ENCODE measurements around the gene STMN3. TPM values are rescaled to one million over a fixed set of nuclear protein-coding genes. Genes with fewer than 3 reads are reported as not detected.

STMN3 gene
- total and polyA plus RNA-seq, 10 of the 15 experiments (the other 5 are each of a cell fraction or from before 2014, with no cell fraction given) = 0.09 to 3.6 (median 1.4) TPM; not detected in 1

GRCh38 chr20:63698739-63699465 is 45.7 kb upstream of the STMN3 start (continued):
- TF ChIP-seq DPF2 (IDR thresholded peaks at IDR 0.05) = peak; percentile 83; the same call in 1 of the 2 replicates
- TF ChIP-seq ATF3 (IDR thresholded peaks at IDR 0.05; ENCODE audit: borderline replicate concordance, extremely low read depth, low read depth, low read length) = no peak
- TF ChIP-seq RB1 (IDR thresholded peaks at IDR 0.05; ENCODE audit: borderline replicate concordance) = no peak
- TF ChIP-seq, protein P1, sequence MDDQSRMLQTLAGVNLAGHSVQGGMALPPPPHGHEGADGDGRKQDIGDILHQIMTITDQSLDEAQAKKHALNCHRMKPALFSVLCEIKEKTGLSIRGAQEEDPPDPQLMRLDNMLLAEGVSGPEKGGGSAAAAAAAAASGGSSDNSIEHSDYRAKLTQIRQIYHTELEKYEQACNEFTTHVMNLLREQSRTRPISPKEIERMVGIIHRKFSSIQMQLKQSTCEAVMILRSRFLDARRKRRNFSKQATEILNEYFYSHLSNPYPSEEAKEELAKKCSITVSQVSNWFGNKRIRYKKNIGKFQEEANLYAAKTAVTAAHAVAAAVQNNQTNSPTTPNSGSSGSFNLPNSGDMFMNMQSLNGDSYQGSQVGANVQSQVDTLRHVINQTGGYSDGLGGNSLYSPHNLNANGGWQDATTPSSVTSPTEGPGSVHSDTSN (IDR thresholded peaks at IDR 0.05; ENCODE audit: insufficient replicate concordance, low read depth, low read length) = no peak
- TF ChIP-seq PAX8 (IDR thresholded peaks at IDR 0.05) = no peak
- no peak for TF ChIP-seq E2F8 (IDR thresholded peaks at IDR 0.05; ENCODE audit: low read depth, partially characterized antibody)
- TF ChIP-seq NRF1 (conservative IDR thresholded peaks at IDR 0.05; ENCODE audit: low read depth, low read length) = no peak
- TF ChIP-seq, protein P2, sequence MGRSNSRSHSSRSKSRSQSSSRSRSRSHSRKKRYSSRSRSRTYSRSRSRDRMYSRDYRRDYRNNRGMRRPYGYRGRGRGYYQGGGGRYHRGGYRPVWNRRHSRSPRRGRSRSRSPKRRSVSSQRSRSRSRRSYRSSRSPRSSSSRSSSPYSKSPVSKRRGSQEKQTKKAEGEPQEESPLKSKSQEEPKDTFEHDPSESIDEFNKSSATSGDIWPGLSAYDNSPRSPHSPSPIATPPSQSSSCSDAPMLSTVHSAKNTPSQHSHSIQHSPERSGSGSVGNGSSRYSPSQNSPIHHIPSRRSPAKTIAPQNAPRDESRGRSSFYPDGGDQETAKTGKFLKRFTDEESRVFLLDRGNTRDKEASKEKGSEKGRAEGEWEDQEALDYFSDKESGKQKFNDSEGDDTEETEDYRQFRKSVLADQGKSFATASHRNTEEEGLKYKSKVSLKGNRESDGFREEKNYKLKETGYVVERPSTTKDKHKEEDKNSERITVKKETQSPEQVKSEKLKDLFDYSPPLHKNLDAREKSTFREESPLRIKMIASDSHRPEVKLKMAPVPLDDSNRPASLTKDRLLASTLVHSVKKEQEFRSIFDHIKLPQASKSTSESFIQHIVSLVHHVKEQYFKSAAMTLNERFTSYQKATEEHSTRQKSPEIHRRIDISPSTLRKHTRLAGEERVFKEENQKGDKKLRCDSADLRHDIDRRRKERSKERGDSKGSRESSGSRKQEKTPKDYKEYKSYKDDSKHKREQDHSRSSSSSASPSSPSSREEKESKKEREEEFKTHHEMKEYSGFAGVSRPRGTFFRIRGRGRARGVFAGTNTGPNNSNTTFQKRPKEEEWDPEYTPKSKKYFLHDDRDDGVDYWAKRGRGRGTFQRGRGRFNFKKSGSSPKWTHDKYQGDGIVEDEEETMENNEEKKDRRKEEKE (IDR thresholded peaks at IDR 0.05) = no peak
- TF ChIP-seq, protein P3, sequence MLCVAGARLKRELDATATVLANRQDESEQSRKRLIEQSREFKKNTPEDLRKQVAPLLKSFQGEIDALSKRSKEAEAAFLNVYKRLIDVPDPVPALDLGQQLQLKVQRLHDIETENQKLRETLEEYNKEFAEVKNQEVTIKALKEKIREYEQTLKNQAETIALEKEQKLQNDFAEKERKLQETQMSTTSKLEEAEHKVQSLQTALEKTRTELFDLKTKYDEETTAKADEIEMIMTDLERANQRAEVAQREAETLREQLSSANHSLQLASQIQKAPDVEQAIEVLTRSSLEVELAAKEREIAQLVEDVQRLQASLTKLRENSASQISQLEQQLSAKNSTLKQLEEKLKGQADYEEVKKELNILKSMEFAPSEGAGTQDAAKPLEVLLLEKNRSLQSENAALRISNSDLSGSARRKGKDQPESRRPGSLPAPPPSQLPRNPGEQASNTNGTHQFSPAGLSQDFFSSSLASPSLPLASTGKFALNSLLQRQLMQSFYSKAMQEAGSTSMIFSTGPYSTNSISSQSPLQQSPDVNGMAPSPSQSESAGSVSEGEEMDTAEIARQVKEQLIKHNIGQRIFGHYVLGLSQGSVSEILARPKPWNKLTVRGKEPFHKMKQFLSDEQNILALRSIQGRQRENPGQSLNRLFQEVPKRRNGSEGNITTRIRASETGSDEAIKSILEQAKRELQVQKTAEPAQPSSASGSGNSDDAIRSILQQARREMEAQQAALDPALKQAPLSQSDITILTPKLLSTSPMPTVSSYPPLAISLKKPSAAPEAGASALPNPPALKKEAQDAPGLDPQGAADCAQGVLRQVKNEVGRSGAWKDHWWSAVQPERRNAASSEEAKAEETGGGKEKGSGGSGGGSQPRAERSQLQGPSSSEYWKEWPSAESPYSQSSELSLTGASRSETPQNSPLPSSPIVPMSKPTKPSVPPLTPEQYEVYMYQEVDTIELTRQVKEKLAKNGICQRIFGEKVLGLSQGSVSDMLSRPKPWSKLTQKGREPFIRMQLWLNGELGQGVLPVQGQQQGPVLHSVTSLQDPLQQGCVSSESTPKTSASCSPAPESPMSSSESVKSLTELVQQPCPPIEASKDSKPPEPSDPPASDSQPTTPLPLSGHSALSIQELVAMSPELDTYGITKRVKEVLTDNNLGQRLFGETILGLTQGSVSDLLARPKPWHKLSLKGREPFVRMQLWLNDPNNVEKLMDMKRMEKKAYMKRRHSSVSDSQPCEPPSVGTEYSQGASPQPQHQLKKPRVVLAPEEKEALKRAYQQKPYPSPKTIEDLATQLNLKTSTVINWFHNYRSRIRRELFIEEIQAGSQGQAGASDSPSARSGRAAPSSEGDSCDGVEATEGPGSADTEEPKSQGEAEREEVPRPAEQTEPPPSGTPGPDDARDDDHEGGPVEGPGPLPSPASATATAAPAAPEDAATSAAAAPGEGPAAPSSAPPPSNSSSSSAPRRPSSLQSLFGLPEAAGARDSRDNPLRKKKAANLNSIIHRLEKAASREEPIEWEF (IDR thresholded peaks at IDR 0.05; ENCODE audit: insufficient replicate concordance, low read depth, low read length) = no peak
- no peak for TF ChIP-seq TBL1XR1 (IDR thresholded peaks at IDR 0.05; ENCODE audit: low read depth, low read length)
- TF ChIP-seq, protein P4, sequence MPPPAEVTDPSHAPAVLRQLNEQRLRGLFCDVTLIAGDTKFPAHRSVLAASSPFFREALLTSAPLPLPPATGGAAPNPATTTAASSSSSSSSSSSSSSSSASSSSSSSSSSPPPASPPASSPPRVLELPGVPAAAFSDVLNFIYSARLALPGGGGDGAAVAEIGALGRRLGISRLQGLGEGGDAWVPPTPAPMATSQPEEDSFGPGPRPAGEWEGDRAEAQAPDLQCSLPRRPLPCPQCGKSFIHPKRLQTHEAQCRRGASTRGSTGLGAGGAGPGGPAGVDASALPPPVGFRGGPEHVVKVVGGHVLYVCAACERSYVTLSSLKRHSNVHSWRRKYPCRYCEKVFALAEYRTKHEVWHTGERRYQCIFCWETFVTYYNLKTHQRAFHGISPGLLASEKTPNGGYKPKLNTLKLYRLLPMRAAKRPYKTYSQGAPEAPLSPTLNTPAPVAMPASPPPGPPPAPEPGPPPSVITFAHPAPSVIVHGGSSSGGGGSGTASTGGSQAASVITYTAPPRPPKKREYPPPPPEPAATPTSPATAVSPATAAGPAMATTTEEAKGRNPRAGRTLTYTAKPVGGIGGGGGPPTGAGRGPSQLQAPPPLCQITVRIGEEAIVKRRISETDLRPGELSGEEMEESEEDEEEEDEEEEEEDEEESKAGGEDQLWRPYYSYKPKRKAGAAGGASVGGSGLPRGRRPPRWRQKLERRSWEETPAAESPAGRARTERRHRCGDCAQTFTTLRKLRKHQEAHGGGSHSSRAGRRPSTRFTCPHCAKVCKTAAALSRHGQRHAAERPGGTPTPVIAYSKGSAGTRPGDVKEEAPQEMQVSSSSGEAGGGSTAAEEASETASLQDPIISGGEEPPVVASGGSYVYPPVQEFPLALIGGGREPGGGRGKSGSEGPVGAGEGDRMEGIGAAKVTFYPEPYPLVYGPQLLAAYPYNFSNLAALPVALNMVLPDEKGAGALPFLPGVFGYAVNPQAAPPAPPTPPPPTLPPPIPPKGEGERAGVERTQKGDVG (CRISPR knock-in tag; IDR thresholded peaks at IDR 0.05) = no peak
- TF ChIP-seq TARDBP (IDR thresholded peaks at IDR 0.05; ENCODE audit: borderline replicate concordance) = peak; percentile 58; the same call in 1 of the 2 replicates
